Measurements from ENCODE around the gene HBA1. TPM values are rescaled to one million over a fixed set of nuclear protein-coding genes. Genes with fewer than 3 reads are reported as not detected.

HBA1 gene
- total and polyA plus RNA-seq, 9 of the 15 experiments (the other 6 are each of a cell fraction or from before 2014, with no cell fraction given) = 128 to 2,388 (median 380) TPM

- TF ChIP-seq ZNF398 (CRISPR knock-in tag; IDR thresholded peaks at IDR 0.05) (no peak), HNRNPH1 (optimal IDR thresholded peaks at IDR 0.05; ENCODE audit: low read depth, low read length) (no peak), ZNF592 (IDR thresholded peaks at IDR 0.05) (peak; percentile 76), BCOR (IDR thresholded peaks at IDR 0.05) (peak; percentile 76), RBBP5 (IDR thresholded peaks at IDR 0.05; ENCODE audit: borderline replicate concordance, insufficient read depth, low read length, poor library complexity, severe bottlenecking) (no peak), HNRNPLL (IDR thresholded peaks at IDR 0.05; ENCODE audit: low read depth, low read length, poor library complexity, severe bottlenecking) (no peak), ETS2 (tag; IDR thresholded peaks at IDR 0.05; ENCODE audit: borderline replicate concordance, poor library complexity, severe bottlenecking) (no peak), HMG20A (CRISPR knock-in tag; conservative IDR thresholded peaks at IDR 0.05) (no peak), ZNF318 (IDR thresholded peaks at IDR 0.05; ENCODE audit: borderline replicate concordance in 1 of 2, low read depth in 1 of 2) (no peak), GABPB1 (CRISPR knock-in tag; IDR thresholded peaks at IDR 0.05) (no peak), CBX1 (IDR thresholded peaks at IDR 0.05; ENCODE audit: low read depth) (no peak)
These were observed 3.7 kb downstream of the HBA1 start, which contains the start of gene HBQ1 (continued) for GRCh38 chr16:180101-180675.
